ENCODE data around the gene IGFBPL1.
A peak's percentile ranks its signal among the peaks of the same experiment; 100 is the strongest.
"Not testable (repeated sequence)": the region's sequence is repeated elsewhere in the genome, so short reads cannot be mapped to it uniquely, and the experiment has no call there.

Gene IGFBPL1

GRCh38 chr9:38380230-38380871, 43.9 kb downstream of the IGFBPL1 start:
- no peak for DNase-seq (ENCODE audit: low spot score)

- not testable (repeated sequence) for DNase-seq (ENCODE audit: low spot score)
Observed at GRCh38 chr9:38377336-38378083, 46.7 kb downstream of the IGFBPL1 start.

- DNase-seq (ENCODE audit: low spot score), result no peak
Observed at GRCh38 chr9:38376021-38376670, 48.1 kb downstream of the IGFBPL1 start.

- DNase-seq (ENCODE audit: low spot score), result no peak
Observed at GRCh38 chr9:38375572-38375963, 48.7 kb downstream of the IGFBPL1 start.

GRCh38 chr9:38374847-38375571, 49.2 kb downstream of the IGFBPL1 start:
- DNase-seq (ENCODE audit: low spot score), result no peak

- DNase-seq (ENCODE audit: low spot score), result no peak
Observed at GRCh38 chr9:38373679-38374078, 50.6 kb downstream of the IGFBPL1 start.

GRCh38 chr9:38372762-38373619, 51.3 kb downstream of the IGFBPL1 start:
- DNase-seq (ENCODE audit: low spot score), result no peak

GRCh38 chr9:38371495-38371894, 52.8 kb downstream of the IGFBPL1 start:
- DNase-seq (ENCODE audit: low spot score), result no peak

- DNase-seq (ENCODE audit: low spot score), result no peak
Observed at GRCh38 chr9:38370176-38370575, 54.1 kb downstream of the IGFBPL1 start.

GRCh38 chr9:38368731-38369130, 55.5 kb downstream of the IGFBPL1 start:
- DNase-seq (ENCODE audit: low spot score), result no peak

- no peak for DNase-seq (ENCODE audit: low spot score)
Observed at GRCh38 chr9:38367898-38368297, 56.4 kb downstream of the IGFBPL1 start.

- no peak for DNase-seq (ENCODE audit: low spot score)
Observed at GRCh38 chr9:38363589-38363925, 60.7 kb downstream of the IGFBPL1 start.

GRCh38 chr9:38362852-38363588, 61.2 kb downstream of the IGFBPL1 start:
- peak; percentile 74 for DNase-seq (ENCODE audit: low spot score)

GRCh38 chr9:38361473-38361850, 62.8 kb downstream of the IGFBPL1 start:
- no peak for DNase-seq (ENCODE audit: low spot score)

GRCh38 chr9:38360839-38361472, 63.3 kb downstream of the IGFBPL1 start:
- no peak for DNase-seq (ENCODE audit: low spot score)

- DNase-seq (ENCODE audit: low spot score), result no peak
Observed at GRCh38 chr9:38359689-38360385, 64.4 kb downstream of the IGFBPL1 start.

- DNase-seq (ENCODE audit: low spot score), result no peak
Observed at GRCh38 chr9:38359297-38359653, 65.0 kb downstream of the IGFBPL1 start.

GRCh38 chr9:38358390-38359296, 65.6 kb downstream of the IGFBPL1 start:
- no peak for DNase-seq (ENCODE audit: low spot score)
